GM19099 (cell line): ENCODE measurements around the gene DLX4.

Experiments used
- POLR2A ChIP-seq: IDR thresholded peaks from 3 replicates; pipeline ENCODE4 v1.6.1; 2011; ENCODE audit warnings: low read depth; ENCODE audit not compliant: insufficient read length; ENCODE audit errors: extremely low read depth

Gene DLX4

DNA sequence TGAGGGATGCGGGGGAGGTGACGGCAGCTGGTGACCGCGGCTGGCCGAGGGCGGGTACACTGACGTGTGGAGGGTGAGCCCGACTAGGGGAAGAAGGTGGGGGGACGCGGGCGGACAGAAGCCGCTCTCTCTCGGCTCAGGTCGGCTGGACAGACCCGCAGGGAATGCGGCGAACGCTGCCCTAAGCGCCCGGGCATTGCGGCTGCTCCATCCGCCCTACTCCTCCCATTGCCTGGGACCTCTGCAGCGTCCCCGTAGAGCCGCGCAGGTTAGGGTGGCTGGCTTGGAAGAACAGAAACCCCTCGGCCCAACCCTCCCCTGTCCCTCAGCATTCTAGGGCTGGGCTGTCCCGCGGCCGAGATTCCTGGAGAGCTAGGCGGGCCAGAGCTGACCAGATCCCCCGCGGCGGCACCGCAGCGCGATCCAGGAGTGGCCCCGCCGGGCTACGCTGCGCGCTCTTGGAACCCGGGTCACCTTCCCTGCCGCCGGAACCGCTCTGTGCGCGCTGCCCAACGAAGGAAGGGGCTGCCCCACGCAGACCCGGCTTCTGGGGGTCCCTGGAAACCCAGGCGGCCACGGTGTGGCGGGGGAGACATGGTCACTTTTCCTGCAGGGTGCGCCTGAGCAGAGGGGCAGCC, 3.0 kb downstream of the DLX4 start:
- TF ChIP-seq POLR2A: no peak

DNA sequence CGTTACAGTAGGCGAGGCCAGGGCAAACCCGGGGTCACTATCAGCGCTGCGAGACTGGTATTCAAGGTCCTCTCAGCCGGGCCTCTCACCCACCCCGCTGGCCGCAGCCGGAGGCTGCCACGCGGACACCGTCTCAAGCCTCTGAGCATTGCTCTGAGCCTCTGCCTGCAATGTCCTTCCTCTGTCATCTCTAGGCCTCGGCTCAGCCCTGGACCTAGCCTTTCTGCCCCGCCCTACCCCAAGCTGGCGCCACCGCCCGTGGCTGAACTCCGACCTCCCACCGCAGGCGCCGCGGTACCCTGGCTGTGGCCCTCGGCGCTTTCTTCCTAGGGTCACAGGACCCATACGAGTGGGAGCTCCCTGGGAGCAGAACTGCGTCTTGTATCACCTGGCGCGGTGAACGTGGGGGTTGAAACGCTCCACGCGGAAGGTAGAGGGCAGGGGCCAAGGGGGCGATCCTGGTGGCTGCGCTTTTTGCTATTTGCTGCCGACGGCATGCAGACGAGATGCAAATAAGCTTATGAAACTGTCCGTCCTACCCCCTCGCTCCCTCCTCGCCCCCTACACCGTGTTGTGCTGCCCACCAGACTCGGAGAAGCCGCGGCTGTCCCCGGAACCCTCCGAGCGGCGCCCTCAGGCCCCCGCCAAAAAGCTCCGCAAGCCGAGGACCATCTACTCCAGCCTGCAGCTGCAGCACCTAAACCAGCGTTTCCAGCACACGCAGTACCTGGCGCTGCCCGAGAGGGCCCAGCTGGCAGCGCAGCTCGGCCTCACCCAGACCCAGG, 3.7 kb downstream of the DLX4 start:
- no peak for TF ChIP-seq POLR2A

DNA sequence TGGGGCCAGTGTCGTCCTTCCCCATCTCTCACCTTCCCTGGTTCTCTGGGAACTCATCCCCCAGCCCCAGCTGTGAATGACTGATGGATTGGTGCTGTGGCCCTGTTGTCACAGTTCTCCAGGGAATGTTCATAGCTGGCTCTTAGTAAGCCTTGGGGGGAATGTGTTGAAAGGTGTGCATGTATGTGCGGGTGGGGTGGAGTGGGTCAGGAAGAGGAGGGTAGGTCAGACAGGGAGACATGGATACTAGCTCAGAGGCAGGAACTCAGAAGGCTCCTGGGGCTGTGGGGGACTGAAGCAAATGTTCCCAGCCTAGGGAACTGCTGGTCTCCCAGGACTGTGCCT, 4.3 kb downstream of the DLX4 start:
- no peak for TF ChIP-seq POLR2A

DNA sequence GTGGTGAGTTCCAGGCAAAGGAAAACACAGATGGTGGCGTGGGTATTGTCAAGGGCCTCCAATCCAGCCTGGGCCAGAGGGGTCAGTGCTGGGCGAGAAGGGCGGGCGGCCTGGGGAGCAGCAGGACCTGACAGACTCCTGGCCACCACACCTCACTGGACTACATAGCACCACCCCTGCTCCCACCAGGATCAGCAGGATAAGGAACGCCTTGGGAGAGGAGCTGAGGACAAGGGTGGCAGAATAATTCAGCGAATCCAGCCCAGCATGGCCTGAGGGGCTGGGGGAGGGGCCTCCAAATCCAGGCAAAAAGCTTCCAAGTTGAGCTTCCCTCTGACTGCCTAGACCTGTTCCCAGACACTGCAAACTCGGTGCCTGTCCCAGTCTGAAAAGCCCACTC, 6.5 kb downstream of the DLX4 start:
- no peak for TF ChIP-seq POLR2A

DNA sequence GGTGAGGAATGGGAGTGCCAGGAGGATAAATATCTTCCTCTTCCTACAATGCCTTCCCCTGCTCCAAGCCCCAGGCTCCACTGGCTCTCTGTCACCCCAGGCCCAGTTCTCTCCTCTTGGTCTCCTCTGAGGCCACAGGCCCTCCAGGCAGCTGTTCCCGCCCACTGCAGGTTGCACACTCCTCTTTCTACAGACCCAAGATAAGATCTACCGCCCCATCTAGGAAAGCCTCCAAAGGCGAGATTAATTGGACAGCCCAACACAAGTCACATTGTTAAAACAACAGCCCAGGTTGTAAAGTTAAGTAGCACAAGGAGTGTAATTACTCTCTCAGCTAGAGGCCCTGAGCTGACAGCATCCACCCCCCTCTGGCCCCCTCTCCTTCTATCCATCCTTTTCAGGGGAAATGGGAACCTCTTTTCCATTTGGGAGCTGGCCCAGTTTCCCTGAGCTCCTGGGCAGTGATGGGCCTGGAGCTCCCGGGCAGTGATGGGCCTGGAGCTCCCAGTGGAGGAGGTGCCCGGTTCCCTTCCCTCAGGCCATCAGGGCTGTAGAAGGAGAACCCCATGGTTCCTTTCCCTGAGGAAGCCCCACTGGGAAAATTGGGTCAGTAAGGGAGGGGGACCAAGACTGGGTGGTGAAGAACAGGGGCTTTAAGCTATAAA, 7.3 kb downstream of the DLX4 start:
- no peak for TF ChIP-seq POLR2A

DNA sequence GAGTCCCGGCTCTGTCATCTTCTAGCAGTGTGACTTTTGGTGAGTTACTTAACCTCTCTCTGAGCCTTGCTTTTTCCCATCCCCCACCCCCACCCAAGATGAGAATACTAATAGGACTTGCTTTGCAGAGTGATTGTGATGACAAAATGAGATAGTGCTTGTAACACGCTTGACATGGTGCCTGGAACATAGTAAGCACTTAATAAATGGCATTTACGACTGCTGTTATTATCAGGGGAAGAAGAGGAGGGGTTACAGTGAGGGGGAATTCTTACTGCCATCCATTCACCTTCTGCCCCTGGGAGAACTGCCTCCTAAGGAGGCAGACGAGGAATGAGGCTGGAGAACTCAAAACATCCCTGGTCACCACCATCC, 7.8 kb downstream of the DLX4 start:
- no peak for TF ChIP-seq POLR2A

DNA sequence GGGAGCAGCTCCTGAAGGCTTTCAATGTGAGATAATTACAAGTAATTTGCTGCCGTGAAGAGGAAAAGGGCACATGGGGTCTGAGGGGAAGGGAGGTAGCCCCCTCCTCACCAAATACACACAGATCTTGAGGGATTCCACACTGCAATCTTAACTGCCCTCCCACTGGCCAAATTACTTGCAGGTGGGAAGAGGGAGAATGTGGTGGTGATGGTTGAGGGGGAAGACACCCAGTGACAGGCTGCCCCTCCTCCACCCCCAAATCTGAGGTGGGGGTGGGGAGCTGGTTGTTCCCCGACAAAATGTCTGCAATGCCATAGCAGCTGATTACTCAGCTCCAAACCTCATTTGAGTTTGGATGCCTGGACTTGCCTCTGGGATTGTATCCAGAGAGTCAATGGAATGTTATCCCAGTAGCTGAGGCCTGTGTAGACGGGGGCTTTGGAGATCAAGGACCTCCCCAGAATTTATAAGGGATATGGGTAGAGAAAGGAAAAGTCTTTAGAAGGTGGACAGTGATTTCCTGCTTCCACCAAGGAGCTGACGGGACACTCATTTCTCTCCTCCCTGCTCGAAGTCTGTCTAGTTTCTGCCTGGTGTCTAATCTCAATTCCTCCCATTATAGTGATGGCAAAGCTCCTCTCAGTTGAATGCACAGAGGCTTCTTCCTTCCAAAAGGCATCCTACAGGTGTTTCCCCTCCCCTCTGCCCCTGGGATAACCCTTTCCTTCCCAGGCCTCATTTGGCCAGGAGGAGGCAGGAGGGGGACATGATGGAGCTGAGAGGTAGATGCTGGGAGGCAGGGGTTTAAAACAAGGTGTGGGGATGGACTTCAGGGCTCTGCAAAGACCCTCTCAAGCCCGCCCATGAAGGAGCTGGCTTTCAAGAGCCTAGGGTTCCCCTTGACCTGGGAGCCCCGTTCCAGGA, 8.7 kb downstream of the DLX4 start:
- no peak for TF ChIP-seq POLR2A

DNA sequence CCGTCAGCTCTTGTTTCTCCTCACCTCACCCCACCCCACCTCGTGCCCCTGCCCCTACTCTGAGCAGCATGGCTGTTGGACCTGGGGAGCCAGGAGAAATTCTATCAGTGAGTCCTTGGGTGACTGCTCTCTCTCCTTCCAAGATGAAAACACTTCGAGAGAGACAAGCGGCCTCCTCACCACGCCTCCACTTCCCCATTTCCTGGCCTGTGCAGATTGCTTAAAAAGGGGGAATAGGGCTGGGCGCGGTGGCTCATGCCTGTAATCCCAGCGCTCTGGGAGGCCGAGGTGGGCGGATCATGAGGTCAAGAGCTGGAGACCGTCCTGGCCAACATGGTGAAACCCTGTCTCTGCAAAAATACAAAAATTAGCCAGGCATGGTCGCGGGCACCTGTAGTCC, 9.5 kb downstream of the DLX4 start:
- no peak for TF ChIP-seq POLR2A

DNA sequence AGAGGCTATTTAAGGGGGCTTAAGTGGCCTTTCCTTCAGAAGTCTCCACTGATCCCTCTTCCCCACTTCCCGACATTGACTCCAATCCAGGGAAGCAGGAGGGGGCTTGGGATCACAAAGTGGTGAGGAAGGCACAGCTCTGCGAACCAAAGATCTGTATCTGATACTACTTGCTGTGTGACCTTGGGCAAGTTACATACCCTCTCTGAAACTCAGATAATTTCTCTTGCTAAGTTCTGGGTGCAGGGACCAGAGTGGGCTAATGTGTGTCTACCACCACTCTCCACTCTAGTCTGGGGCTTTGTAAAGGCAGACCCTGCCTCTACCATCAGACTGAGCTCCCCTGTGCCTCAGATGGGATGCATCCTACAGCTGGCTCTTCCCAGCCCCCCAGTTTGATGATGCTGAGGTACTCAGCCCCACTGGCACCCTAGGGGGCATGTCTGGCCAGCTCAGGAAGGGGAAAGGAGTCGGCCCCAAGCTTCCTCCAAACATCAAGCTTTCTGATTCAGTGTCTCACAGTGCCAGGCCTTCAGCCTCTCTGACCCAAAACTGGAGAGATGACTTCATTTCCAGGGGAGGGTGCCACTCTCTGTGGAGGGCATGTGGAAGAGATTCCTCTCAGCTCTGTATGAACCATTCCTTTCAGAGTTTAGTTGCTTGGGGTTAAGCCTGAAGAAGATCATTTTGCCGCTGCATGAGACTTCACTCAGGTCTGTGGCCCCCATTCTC, 10.9 kb downstream of the DLX4 start:
- no peak for TF ChIP-seq POLR2A

DNA sequence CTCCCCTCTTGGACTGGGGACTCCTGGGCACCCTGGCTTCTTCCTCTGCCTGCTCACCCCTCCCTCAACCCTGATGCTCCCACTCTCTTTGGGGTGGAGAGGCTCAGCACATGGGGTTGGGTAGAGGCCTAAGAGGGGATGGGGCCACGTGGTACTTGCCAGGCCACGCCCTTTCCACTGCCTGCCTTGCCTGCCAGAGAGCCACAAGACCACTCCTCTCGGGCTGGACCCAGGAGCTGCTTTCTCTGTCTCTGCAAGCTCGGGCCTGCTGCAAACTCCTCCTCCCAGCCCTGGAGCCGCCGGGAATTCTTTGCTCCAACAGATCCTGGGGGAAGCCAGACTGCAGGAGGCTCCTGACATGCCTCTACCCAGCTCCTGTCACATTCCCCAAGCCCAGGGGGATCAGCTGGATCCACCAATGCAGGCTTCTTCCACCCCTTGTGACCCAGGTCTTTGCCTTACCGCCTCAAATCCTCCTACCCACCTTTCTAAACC, 11.8 kb downstream of the DLX4 start:
- TF ChIP-seq POLR2A: no peak

DNA sequence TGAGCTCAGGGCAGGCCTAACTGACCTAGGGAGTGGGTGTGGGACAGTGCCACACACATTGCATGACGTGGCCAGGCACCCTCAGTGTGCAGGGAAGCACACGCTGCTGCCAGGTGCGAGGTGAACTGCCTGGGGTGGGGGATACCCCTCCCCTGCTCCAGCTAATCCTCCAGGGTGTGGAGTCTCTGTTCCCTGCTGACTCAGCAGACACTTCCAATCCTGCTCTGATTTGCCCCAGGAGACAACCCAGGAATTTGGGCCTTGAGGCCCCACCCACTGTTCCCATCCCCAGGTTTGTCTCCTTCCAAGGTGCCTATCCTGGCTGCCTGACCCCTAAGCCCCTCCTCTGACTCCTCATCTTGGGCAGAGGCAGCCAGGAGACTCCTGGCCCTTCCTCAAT, 15.3 kb downstream of the DLX4 start:
- TF ChIP-seq POLR2A: no peak

DNA sequence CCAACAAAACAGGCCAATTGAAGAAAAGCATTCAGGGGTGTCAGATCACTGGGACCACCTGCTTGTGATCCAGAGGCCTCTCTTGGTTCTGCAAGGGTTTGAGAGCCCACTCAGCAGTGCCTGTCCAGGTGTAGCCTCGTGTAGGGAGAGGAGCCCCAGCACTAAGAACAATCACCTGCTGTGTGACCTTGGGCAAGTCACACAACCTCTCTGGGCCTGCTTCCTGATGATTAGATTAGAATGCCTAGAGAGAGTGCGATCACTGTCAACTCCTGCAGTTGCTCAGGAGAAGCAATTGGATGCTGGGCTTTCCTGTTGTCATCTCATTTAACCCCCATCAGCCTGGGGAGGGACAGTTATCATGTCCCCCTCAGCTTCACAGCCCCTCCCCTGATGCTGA, 15.8 kb downstream of the DLX4 start:
- no peak for TF ChIP-seq POLR2A

DNA sequence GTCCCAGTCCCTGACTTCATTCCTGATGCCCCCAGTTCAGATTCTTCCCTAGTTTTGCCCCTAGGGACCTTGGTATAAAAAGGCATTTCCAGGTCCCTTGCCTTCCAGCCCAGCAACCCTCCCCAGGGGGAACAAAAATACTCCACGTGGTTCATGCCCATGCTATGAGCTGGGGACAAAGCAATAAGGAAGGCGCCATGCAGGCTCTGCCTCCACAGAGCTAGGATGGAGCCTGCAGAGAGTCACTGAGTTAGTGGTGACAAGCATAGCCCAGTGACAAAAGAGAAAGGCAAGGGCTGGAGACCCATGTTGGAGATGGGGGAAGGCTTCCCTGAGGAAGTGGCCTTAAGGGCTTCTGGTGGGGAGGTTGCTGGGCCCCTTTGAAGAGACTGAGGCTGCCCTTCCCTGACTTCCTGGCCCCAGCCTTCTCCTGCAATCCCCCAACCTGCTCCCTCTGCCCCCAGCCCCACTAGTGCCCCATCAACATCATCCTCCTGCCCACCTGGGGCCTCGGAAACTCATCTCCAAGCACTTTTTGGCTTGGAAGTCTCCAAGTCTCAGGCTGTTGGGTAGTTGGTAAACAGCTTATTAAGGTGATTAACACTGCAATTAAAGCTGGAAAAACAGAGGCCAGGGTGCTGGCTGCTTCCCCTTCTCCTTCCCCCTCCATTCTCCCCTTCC, 16.5 kb downstream of the DLX4 start:
- TF ChIP-seq POLR2A: no peak

DNA sequence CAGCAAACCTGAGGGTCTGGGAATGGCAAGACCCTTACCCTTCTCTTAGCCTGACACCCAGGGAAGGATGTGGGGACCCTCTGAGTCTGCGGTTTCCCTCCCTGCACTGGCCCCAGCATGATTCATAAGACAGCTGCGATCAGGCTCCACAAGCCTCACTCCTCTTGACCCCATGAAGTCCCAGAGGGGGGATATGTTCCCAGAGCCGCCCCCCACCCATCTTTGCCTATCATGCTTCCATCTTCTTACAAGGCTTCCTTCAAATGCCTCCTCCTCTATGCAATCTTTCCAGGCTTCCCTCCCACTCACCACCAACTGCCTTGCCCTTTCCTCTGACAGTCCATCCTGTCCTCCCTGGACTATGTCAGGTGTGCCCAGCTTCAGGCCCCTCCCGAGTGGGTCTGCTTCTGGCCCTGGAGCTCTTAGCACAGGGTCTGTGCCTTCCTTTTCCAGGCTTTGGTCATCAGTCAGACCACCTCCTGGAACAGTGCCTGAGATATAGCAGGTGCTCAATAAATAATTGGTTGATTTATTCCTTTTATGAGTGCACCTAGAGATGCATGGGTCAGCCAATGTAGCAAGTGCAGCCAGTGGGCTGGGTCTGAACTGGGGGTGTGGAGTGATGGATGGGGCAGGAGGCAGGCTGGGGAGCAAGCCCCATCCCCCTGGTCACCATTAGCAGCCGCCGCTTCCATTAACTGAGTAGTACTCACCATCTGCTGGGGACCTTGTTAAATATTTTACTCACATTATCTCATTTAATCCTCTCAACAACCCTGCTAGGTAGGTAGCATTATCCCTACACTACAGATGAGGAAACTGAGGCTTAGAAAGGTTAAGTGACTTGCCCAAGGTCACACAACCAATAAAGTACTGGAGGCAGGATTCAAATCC, 17.7 kb downstream of the DLX4 start:
- TF ChIP-seq POLR2A: no peak

DNA sequence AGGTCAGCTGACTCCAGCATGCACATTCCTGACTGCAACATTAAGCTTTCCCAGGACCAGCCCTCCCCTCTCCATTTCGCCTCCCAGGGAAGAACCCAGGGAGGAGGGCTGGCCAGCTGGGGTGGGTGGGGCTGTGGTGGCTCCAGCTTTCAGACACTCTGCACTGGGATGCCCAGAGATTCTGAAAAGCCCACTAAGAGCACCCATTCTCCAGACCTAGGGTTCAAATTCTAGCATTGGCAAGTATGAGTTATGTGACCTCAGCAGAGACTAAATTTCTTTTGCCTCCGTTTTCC, 18.2 kb downstream of the DLX4 start:
- no peak for TF ChIP-seq POLR2A
